Measurements from ENCODE around the gene KY.

DNA sequence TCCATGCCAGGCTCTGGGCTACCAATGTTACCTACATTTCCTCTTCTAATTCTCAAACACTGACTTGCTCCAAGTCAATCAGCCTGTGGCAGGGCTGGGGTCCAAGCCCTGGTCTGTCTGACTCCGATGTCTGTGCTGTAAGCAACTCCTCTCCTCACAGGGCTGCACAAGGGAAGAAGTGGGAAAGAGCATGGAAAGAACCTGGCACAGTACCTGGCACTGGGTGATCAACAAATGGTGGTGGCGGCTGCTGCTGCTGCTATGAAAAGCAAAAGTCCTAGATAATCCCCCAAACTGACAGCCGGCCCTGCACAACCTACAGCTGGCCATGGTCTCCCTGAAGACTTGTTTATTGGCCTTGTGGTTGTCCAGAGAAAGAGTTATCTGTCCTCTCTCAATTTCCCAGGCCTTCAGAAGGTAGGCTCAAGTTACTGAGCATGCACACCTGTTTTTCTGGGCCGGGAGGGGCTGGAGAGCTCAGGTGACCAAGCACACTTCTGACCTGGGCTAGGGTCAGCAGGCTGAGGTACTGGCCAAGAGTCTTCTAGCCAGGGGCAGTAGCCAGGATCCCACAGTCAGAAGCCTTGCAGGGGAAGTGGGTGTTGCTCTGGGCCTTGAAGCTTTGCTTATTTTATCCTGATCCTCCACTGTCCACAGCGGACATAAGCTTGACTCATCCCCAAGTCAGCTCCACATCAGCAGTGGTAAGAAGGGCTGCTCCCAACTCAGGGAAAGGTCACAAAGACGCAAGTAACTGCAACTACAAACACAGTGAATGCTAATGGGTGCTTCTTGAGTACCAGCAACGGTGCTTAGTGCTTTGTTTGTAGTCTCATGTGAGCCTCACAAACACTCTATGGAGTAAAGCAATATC, 35.3 kb upstream of the KY start:
- TF ChIP-seq, protein P1, sequence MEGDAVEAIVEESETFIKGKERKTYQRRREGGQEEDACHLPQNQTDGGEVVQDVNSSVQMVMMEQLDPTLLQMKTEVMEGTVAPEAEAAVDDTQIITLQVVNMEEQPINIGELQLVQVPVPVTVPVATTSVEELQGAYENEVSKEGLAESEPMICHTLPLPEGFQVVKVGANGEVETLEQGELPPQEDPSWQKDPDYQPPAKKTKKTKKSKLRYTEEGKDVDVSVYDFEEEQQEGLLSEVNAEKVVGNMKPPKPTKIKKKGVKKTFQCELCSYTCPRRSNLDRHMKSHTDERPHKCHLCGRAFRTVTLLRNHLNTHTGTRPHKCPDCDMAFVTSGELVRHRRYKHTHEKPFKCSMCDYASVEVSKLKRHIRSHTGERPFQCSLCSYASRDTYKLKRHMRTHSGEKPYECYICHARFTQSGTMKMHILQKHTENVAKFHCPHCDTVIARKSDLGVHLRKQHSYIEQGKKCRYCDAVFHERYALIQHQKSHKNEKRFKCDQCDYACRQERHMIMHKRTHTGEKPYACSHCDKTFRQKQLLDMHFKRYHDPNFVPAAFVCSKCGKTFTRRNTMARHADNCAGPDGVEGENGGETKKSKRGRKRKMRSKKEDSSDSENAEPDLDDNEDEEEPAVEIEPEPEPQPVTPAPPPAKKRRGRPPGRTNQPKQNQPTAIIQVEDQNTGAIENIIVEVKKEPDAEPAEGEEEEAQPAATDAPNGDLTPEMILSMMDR (IDR thresholded peaks at IDR 0.05; ENCODE audit: low read depth, low read length, poor library complexity, severe bottlenecking): no peak
- TF ChIP-seq EZH2phosphoT487 (IDR thresholded peaks at IDR 0.05; ENCODE audit: borderline replicate concordance, low read length): no peak

Data from DOHH2 (cell line).